GM23248 (cell line): Measurements from ENCODE around the gene RNASE7. TPM values are rescaled to one million over a fixed set of nuclear protein-coding genes. Genes with fewer than 3 reads are reported as not detected.

ENCODE experiments used
- DNase-seq: peaks from one replicate; pipeline ENCODE4 v3.0.0-alpha.2; 2015
- H2AFZ ChIP-seq: fragments of 200-600 bp; sonication (generic); 2 replicates; pipeline ENCODE4 v1.6.1; 2016; ENCODE audit warnings: antibody characterized with exemption
- H3F3A ChIP-seq: fragments of 200-600 bp; sonication (generic); 2 replicates; pipeline ENCODE4 v1.6.1; 2016; ENCODE audit warnings: mild to moderate bottlenecking, antibody characterized with exemption, mixed run types; ENCODE audit not compliant: insufficient read depth
- H3K27ac ChIP-seq: fragments of 200-600 bp; sonication (generic); 2 replicates; pipeline ENCODE4 v1.5.1; 2016; ENCODE audit warnings: mild to moderate bottlenecking
- H3K27me3 ChIP-seq: fragments of 200-600 bp; sonication (generic); replicated peaks from 2 replicates; pipeline ENCODE4 v1.6.1; 2016; ENCODE audit warnings: mild to moderate bottlenecking; ENCODE audit not compliant: insufficient read depth
- H3K36me3 ChIP-seq: fragments of 200-600 bp; sonication (generic); 2 replicates; pipeline ENCODE4 v1.6.1; 2016; ENCODE audit warnings: low read depth, mild to moderate bottlenecking
- H3K4me1 ChIP-seq: fragments of 200-600 bp; sonication (generic); 2 replicates; pipeline ENCODE4 v1.6.1; 2016; ENCODE audit warnings: mild to moderate bottlenecking; ENCODE audit not compliant: insufficient read depth
- H3K4me2 ChIP-seq: fragments of 200-600 bp; sonication (generic); one replicate; pipeline ENCODE4 v1.6.1; 2016; ENCODE audit warnings: mild to moderate bottlenecking; ENCODE audit not compliant: unreplicated experiment
- H3K4me3 ChIP-seq: fragments of 200-600 bp; sonication (generic); 2 replicates; pipeline ENCODE4 v1.5.1; 2016; ENCODE audit warnings: mild to moderate bottlenecking
- H3K79me2 ChIP-seq: fragments of 200-600 bp; sonication (generic); 2 replicates; pipeline ENCODE4 v1.6.1; 2016; ENCODE audit warnings: mild to moderate bottlenecking; ENCODE audit not compliant: insufficient read depth
- H3K9ac ChIP-seq: fragments of 200-600 bp; sonication (generic); 2 replicates; pipeline ENCODE4 v1.6.1; 2016; ENCODE audit warnings: mild to moderate bottlenecking
- H3K9me2 ChIP-seq: fragments of 200-600 bp; sonication (generic); 2 replicates; pipeline ENCODE4 v1.6.1; 2016; ENCODE audit warnings: mixed run types, mild to moderate bottlenecking, moderate library complexity; ENCODE audit not compliant: insufficient read depth
- H3K9me3 ChIP-seq: fragments of 200-600 bp; sonication (generic); one replicate; pipeline ENCODE4 v1.6.1; 2017; ENCODE audit warnings: low read depth
- H4K20me1 ChIP-seq: fragments of 200-600 bp; sonication (generic); 2 replicates; pipeline ENCODE4 v1.6.0; 2016; ENCODE audit not compliant: insufficient read depth
- EZH2 ChIP-seq: fragments of 200-600 bp; sonication (generic); IDR thresholded peaks from 2 replicates; pipeline ENCODE4 v1.6.1; 2018; ENCODE audit warnings: antibody characterized with exemption, mild to moderate bottlenecking; ENCODE audit not compliant: insufficient read depth, poor library complexity, severe bottlenecking
- EZH2phosphoT487 ChIP-seq: fragments of 200-600 bp; sonication (generic); IDR thresholded peaks from 2 replicates; pipeline ENCODE4 v1.6.1; 2018; ENCODE audit warnings: antibody characterized with exemption, moderate library complexity, mild to moderate bottlenecking, low read depth; ENCODE audit not compliant: insufficient read depth
- WGBS, 2 experiments: methylation state at CpG; one replicate each; pipeline ENCODE4 v1.1.6; 2015 to 2017; ENCODE audit warnings: low lambda C conversion rate in 2 of 2, low coverage in 1 of 2; ENCODE audit errors: missing lambda C conversion rate in 2 of 2; 5-methylcytosine and 5-hydroxymethylcytosine counted together
- in situ Hi-C: fragments of 300-500 bp; cut with MboI; formaldehyde crosslinking; loops from 2 replicates; pipeline ENCODE4 v1.15.0; 2020
- polyA plus RNA-seq: library from polyadenylated mRNA; unstranded; fragments of >200 nt; fragmentation: Nextera tagmentation; extraction: Ambion mirVana; gene quantifications from 2 replicates; pipeline ENCODE4 v1.2.1, GENCODE V29; 2016
- total RNA-seq: library from RNA; depleted of rRNA; stranded (reverse); fragments of >200 nt; shearing (Covaris generic); gene quantifications from 2 replicates; pipeline ENCODE4 v1.2.3, GENCODE V29; 2014

The RNASE7 gene
- total and polyA plus RNA-seq, 2 experiments from 2014 or later, result not detected

GRCh38 chr14:21057803-21058675, 15.9 kb downstream of the RNASE7 start, which contains the start of gene RNASE8:
Gene RNASE8, plus strand, starts transcription at chr14:21057822. Its CDS starts 71 bp downstream, at chr14:21057893.
- Histone ChIP-seq H3K4me1 (peaks cover 18% of the 10 kb centered on the region), H3K4me2 (peak within 1 kb of the TSS; percentile 41), H3K9me3 (no peaks in the 10 kb centered on the region), H3K36me3 (no peaks in the 10 kb centered on the region), H4K20me1 (no peaks in the 10 kb centered on the region), H3K79me2 (no peaks in the 10 kb centered on the region), H3K9me2 (no peaks in the 10 kb centered on the region), H3F3A (0 out of 2 replicates have a peak, but pooled peaks cover under 1% of the 10 kb centered on the region), H3K27ac (no peak within 1 kb of the TSS), H3K27me3 (no peaks in the 10 kb centered on the region), H3K4me3 (no peak within 1 kb of the TSS), H3K9ac (no peak within 1 kb of the TSS), H2AFZ (peak within 1 kb of the TSS; percentile 14; the same call in 1 of the 2 replicates)
- WGBS, 2 experiments, result 75 to 81% methylated on average over 8 of the region's 8 CpGs
- in situ Hi-C loops, result no loop called here
- TF ChIP-seq EZH2 (no peak), EZH2phosphoT487 (no peak)
- DNase-seq, result peak; percentile 73

- WGBS, 2 experiments, result 89 to 96% methylated on average over 5 of the region's 5 CpGs
- Histone ChIP-seq H3K27ac (no peak overlapping the region), H3K79me2 (no peaks in the 10 kb centered on the region), H3K4me3 (no peak overlapping the region), H3K9me3 (no peaks in the 10 kb centered on the region), H3K9me2 (no peaks in the 10 kb centered on the region), H3K4me2 (no peak overlapping the region), H4K20me1 (no peaks in the 10 kb centered on the region), H3F3A (peaks cover 9% of the 10 kb centered on the region; the same call in 1 of the 2 replicates), H3K9ac (no peak overlapping the region), H2AFZ (no peak overlapping the region), H3K36me3 (no peaks in the 10 kb centered on the region), H3K4me1 (peaks cover 26% of the 10 kb centered on the region), H3K27me3 (no peaks in the 10 kb centered on the region)
- in situ Hi-C loops, result no loop called here
- TF ChIP-seq EZH2, result no peak
- no peak for TF ChIP-seq EZH2phosphoT487
- no peak for DNase-seq
Observed at GRCh38 chr14:21058903-21059302, 16.7 kb downstream of the RNASE7 start.

- H3K9me2 ChIP-seq, result no peaks in the 10 kb centered on the region
- H3K9me3 ChIP-seq, result no peaks in the 10 kb centered on the region
- no peak for TF ChIP-seq EZH2
- TF ChIP-seq EZH2phosphoT487, result no peak
- H3K36me3 ChIP-seq, result no peaks in the 10 kb centered on the region
- H3K4me1 ChIP-seq, result peaks cover 28% of the 10 kb centered on the region
- H3K27ac ChIP-seq, result no peak overlapping the region
- no peaks in the 10 kb centered on the region for H4K20me1 ChIP-seq
- H3K4me3 ChIP-seq, result no peak overlapping the region
- WGBS, 2 experiments, result 49 to 52% methylated on average over 8 of the region's 8 CpGs
- H3F3A ChIP-seq, result peaks cover 10% of the 10 kb centered on the region; the same call in 1 of the 2 replicates
- peak; percentile 45 for DNase-seq
- no peaks in the 10 kb centered on the region for H3K27me3 ChIP-seq
- no peaks in the 10 kb centered on the region for H3K79me2 ChIP-seq
- in situ Hi-C loops, result no loop called here
- no peak overlapping the region for H3K4me2 ChIP-seq
- H3K9ac ChIP-seq, result no peak overlapping the region
- no peak overlapping the region for H2AFZ ChIP-seq
Observed at GRCh38 chr14:21059842-21060613, 17.9 kb downstream of the RNASE7 start.

- Histone ChIP-seq H3K4me3 (no peak overlapping the region), H3K9me3 (no peaks in the 10 kb centered on the region), H3K79me2 (no peaks in the 10 kb centered on the region), H3K9me2 (no peaks in the 10 kb centered on the region), H3K4me2 (no peak overlapping the region), H3K27me3 (no peaks in the 10 kb centered on the region), H3K27ac (no peak overlapping the region), H3K36me3 (no peaks in the 10 kb centered on the region), H2AFZ (no peak overlapping the region), H3F3A (peaks cover 10% of the 10 kb centered on the region; the same call in 1 of the 2 replicates), H3K4me1 (peaks cover 28% of the 10 kb centered on the region), H3K9ac (no peak overlapping the region), H4K20me1 (no peaks in the 10 kb centered on the region)
- TF ChIP-seq EZH2 (no peak), EZH2phosphoT487 (no peak)
- in situ Hi-C loops, result no loop called here
- DNase-seq, result no peak
- WGBS, 2 experiments, result 72 to 78% methylated on average over 13 of the region's 13 CpGs
Observed at GRCh38 chr14:21060614-21061346, 18.6 kb downstream of the RNASE7 start.
